Measurements from ENCODE around the gene KIAA1191.
A peak's percentile ranks its signal among the peaks of the same experiment; 100 is the strongest.

Gene KIAA1191

DNA sequence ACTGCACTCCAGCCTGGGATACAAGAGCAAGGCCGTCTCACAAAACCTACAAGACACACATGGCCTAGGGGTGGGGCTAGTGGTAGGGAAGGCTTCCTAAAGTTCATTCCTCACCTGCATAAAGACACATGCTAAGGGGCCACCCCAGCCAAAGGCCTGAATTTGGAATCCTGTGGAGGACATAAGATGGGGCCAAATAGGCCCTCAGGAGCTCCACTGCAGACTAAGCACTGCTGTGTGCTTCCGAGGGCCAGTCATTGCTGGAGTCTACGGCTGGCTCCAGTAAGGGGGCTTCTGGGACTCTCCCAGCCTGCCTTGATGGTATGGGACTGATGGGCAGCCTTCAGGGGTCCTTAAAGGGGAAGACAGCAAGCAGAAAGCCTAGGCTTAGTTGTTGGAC, 21.2 kb upstream of the KIAA1191 start:
- H3K9ac ChIP-seq = no peak overlapping the region
- H4K20me1 ChIP-seq = peaks cover 65% of the 10 kb centered on the region
- no peak overlapping the region for H3K4me2 ChIP-seq
- TF ChIP-seq Cebpa-rat (IDR thresholded peaks at IDR 0.05) = no peak
- H3K27me3 ChIP-seq = no peaks in the 10 kb centered on the region
- peaks cover 84% of the 10 kb centered on the region for H3K36me3 ChIP-seq
- no peaks in the 10 kb centered on the region for H3K9me3 ChIP-seq
- H3K4me1 ChIP-seq = peaks cover 28% of the 10 kb centered on the region
- H3K27ac ChIP-seq = no peak overlapping the region
- H3K4me3 ChIP-seq = no peak overlapping the region

DNA sequence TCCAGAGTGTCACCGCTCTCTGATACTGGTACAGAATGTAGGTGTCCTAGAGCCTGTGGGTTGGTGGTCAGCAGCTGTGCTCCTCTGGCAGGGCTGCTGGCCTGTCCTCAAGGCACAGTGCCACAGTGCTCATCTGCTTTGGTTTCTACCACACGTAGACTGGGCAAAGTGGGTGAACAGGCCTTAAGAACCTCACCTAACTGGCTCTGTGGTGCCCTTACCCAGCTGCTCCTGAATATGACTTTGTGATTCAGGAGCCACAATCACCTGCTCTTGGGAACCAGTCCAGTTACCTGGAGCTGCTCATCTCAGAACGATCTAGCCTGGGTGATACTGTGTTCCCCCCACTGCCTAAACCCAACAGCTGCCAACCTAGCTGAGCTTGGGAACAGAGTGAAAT, 20.4 kb upstream of the KIAA1191 start:
- Histone ChIP-seq H3K4me1 (peaks cover 22% of the 10 kb centered on the region), H3K9ac (no peak overlapping the region), H3K27ac (no peak overlapping the region), H4K20me1 (peaks cover 58% of the 10 kb centered on the region), H3K4me2 (no peak overlapping the region), H3K36me3 (peaks cover 89% of the 10 kb centered on the region), H3K9me3 (no peaks in the 10 kb centered on the region), H3K27me3 (no peaks in the 10 kb centered on the region), H3K4me3 (no peak overlapping the region)
- no peak for TF ChIP-seq Cebpa-rat (IDR thresholded peaks at IDR 0.05)

DNA sequence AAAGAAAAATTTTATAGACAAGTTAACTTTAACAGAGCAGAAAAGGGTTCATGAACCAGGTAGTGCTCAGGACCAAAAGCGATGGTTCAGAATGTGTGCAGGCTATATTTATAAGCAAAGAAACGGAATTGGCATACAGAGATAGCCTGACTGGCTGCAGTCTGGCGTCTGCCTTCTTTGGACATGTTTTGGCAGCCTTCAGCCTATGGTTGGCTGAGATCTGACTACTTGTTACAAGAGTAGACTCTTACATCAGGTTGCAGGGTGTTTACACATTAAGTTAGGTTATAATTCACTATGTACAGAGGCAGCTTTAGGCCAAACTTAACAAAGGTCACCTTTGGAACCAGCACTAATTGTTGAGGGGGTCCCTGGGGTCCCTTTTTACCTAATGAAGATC, 19.9 kb upstream of the KIAA1191 start:
- Histone ChIP-seq H3K9ac (no peak overlapping the region), H3K27ac (no peak overlapping the region), H3K4me3 (no peak overlapping the region), H3K36me3 (peaks cover 89% of the 10 kb centered on the region), H4K20me1 (peaks cover 52% of the 10 kb centered on the region), H3K27me3 (no peaks in the 10 kb centered on the region), H3K4me1 (peaks cover 16% of the 10 kb centered on the region), H3K9me3 (no peaks in the 10 kb centered on the region), H3K4me2 (no peak overlapping the region)
- no peak for TF ChIP-seq Cebpa-rat (IDR thresholded peaks at IDR 0.05)

DNA sequence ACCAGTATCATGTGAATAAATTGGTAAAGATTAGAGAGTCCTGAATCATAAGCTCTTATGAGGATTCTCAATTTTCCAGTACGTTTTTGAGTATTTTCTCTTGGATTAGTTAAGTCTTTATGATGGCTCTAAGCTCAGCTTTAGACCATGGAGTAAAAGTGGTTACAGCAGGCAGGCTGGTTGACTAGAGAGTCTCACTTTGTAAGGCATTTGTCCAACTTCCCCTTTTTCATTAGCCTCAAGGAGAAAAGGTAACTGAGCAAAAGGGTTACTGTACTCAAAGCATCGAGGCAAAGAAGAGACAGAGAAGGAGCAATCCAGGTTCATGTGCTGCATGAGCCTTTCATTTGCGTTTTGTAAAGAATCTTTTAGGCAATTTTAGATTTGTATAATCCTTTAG, 18.3 kb upstream of the KIAA1191 start:
- peaks cover 37% of the 10 kb centered on the region for H4K20me1 ChIP-seq
- H3K27me3 ChIP-seq = no peaks in the 10 kb centered on the region
- no peak overlapping the region for H3K27ac ChIP-seq
- no peak overlapping the region for H3K9ac ChIP-seq
- peaks cover under 1% of the 10 kb centered on the region for H3K4me1 ChIP-seq
- no peak overlapping the region for H3K4me2 ChIP-seq
- no peaks in the 10 kb centered on the region for H3K9me3 ChIP-seq
- no peak for TF ChIP-seq Cebpa-rat (IDR thresholded peaks at IDR 0.05)
- peaks cover 82% of the 10 kb centered on the region for H3K36me3 ChIP-seq
- H3K4me3 ChIP-seq = no peak overlapping the region

DNA sequence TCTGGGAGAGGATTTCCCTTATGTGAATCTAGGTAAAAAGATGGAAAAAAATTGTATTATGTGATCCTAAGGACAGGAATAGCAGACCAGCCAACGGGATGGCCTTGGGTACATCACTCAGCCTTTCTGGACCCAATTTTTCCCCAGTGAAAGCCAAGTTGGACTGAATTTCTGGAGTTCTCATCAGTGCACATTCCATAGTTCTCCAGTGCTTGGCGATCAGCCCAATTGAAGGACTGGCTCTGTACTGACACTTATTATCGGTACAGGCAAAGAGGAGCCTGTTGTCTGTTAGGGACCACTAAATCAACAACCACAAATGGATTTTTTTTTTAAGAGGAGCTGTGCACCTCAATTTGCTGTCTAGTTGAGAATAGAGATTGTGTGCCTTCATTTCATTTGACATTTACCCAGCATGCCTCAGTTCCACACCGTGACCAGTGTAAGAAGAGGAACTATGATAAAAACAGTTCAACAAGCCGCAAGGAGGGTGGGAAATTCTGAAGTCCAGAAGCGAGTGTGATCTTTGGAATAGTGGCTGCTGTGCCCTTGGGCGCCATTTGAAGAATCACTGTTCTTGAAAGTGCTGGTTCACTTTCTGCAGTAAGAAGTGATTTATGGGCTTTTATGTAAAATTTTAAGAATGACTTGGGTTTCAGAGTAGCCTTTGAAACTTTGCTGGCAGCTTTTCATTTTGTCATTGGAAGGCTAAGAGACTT, 11.7 kb upstream of the KIAA1191 start:
- Histone ChIP-seq H3K4me1 (peaks cover 9% of the 10 kb centered on the region; the same call in 1 of the 2 replicates), H3K9me3 (no peaks in the 10 kb centered on the region), H4K20me1 (no peaks in the 10 kb centered on the region), H3K27me3 (no peaks in the 10 kb centered on the region), H3K36me3 (peaks cover 69% of the 10 kb centered on the region), H3K4me2 (no peak overlapping the region), H3K4me3 (no peak overlapping the region), H3K9ac (no peak overlapping the region), H3K27ac (no peak overlapping the region)
- TF ChIP-seq Cebpa-rat (IDR thresholded peaks at IDR 0.05) = no peak

DNA sequence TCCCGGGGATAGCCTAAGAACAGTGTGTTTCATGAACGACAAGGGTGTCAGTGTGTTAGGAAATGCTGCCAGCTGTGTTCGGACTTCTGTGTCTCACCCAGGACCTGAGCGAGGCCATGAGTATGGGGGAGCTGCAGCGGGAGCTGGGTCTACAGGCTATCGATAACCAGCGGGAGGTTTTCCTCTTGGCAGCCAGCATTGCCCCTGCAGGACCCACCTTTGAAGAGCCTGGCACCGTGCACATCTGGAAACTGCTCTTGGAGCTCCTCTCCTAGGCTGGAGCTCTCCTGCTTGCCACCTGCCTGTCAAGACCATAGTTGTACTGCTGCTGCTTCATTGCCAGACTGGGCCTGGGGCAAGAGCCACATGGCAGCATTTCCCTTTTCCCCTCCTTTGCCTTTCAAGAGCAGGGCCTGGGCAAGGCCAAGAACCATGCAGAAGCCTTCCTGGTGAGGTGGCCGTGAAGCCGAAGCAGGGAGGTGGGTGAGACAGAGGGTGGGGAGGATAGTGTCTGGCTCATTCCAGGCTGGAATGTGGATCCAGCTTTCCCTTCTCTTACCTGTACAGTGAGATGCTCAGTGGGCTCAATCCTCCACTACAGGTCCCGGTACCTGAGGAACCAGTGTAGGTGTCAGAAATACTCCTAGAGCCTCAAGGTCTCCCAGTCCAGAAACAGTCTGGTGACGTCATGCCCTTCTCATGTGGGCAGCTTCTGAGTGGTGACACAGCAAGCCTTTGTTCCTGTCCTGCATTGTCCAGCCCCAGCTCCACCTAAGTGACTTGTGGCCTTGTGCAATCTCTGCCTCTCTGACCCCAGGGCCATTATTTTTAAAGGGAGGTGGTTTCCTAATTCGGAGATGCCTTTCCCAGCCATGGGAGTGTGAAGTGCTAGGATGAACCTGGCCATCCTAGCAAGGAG, 10.3 kb upstream of the KIAA1191 start:
- H3K27ac ChIP-seq = no peak overlapping the region
- peaks cover 19% of the 10 kb centered on the region for H3K4me1 ChIP-seq
- no peak overlapping the region for H3K9ac ChIP-seq
- H3K9me3 ChIP-seq = no peaks in the 10 kb centered on the region
- peaks cover 7% of the 10 kb centered on the region; the same call in 1 of the 2 replicates for H3K27me3 ChIP-seq
- H3K36me3 ChIP-seq = peaks cover 67% of the 10 kb centered on the region
- H3K4me3 ChIP-seq = no peak overlapping the region
- H3K4me2 ChIP-seq = no peak overlapping the region
- 0 out of 2 replicates have a peak, but pooled peaks cover 5% of the 10 kb centered on the region for H4K20me1 ChIP-seq
- TF ChIP-seq Cebpa-rat (IDR thresholded peaks at IDR 0.05) = no peak

DNA sequence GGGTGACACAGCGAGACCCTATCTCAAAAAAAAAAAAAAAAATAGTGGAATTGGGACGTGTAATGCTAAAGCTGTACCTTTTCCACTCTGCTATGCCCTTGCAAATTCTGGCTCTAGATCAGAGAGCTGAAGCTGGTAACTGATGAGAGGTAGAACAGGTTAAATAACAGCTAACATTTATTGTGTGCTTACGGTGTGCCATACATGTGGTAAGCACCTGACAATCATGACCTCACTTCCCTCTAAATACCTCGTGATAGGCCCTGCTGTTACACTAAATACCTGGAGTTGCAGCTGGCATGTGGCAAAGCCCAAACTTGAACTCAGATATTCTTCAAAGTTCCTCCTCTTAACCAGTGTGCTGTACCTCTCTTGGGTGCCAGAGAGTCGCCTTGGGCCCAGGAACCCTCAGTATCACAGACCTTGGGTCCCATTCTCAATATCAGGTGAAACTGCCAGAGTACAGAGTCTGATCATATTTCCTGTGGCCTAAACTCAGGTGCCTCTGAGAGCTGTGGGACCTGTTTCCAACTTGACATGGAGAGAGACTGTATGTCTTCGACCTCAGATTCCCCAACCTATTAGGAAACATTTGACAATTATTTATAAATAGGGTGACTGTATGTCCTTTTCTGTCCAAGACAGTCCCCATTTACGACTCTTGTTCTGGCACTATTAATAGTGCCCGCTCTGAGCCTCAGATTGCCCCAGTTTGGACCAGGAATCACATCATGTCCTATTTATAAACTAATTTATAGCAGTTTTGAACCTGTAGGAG, 8.6 kb upstream of the KIAA1191 start:
- Histone ChIP-seq H3K27ac (no peak overlapping the region), H4K20me1 (0 out of 2 replicates have a peak, but pooled peaks cover 5% of the 10 kb centered on the region), H3K36me3 (peaks cover 53% of the 10 kb centered on the region), H3K4me3 (no peak overlapping the region), H3K4me1 (peaks cover 30% of the 10 kb centered on the region), H3K4me2 (no peak overlapping the region), H3K9me3 (no peaks in the 10 kb centered on the region), H3K27me3 (peaks cover 25% of the 10 kb centered on the region), H3K9ac (no peak overlapping the region)
- TF ChIP-seq Cebpa-rat (IDR thresholded peaks at IDR 0.05) = no peak

DNA sequence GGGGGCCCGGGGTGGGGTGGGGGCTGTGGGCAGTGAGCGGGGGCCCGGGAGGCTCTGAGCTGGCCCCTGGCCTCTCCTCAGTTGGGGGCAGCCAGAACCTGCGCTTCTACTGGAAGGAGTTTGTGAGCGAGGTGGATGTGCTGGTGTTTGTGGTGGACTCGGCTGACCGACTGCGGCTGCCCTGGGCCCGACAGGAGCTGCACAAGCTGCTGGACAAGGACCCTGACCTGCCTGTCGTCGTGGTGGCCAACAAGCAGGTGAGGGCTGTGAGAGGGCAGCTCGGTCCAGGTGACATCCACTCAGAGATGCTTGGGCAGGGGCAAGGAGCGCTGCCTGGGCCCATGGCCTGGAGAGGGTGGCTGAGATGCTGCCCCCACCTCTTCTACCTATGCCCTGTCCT, 7.2 kb upstream of the KIAA1191 start:
- Histone ChIP-seq H4K20me1 (0 out of 2 replicates have a peak, but pooled peaks cover 5% of the 10 kb centered on the region), H3K27me3 (peaks cover 36% of the 10 kb centered on the region), H3K4me2 (no peak overlapping the region), H3K9me3 (no peaks in the 10 kb centered on the region), H3K4me3 (no peak overlapping the region), H3K4me1 (peaks cover 40% of the 10 kb centered on the region), H3K27ac (no peak overlapping the region), H3K9ac (no peak overlapping the region), H3K36me3 (peaks cover 53% of the 10 kb centered on the region)
- no peak for TF ChIP-seq Cebpa-rat (IDR thresholded peaks at IDR 0.05)

DNA sequence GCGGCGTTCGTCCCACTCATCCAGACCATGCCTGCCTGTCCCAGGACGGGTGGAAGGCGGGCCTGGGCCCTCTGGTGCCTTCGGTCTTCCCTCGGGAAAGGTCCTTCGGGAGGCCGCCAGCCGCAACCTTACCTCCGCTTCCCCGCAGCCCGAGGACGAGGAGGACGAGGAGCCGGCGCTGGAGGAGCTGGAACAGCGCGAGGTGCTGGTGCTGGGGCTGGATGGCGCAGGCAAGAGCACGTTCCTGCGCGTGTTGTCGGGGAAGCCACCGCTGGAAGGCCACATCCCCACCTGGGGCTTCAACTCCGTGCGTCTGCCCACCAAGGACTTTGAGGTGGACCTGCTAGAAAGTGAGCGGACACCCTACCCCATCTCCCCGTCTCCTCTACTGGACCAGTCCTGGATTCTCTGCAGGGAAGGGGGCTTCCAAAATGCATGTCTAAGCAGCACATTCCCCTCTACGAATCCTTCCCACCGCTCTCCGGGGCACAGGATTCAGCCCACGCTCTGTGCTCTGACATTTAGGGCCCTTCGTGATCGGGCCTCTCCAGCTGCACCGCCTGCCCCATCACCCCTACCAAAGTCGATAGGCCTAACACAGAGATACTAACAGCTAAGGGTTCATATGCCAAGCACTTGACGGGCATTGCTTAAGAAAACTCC, 4.8 kb upstream of the KIAA1191 start:
- Histone ChIP-seq H3K4me1 (peaks cover 45% of the 10 kb centered on the region), H3K4me3 (peak overlapping the region; percentile 93), H3K36me3 (peaks cover 40% of the 10 kb centered on the region), H3K9ac (peak overlapping the region; percentile 82), H3K27me3 (peaks cover 38% of the 10 kb centered on the region), H3K4me2 (peak overlapping the region; percentile 94), H4K20me1 (peaks cover 5% of the 10 kb centered on the region; the same call in 1 of the 2 replicates), H3K9me3 (no peaks in the 10 kb centered on the region), H3K27ac (peak overlapping the region; percentile 73)
- no peak for TF ChIP-seq Cebpa-rat (IDR thresholded peaks at IDR 0.05)

Measured in BLaER1 (cell line).